Keratinocyte (primary cell): ENCODE results near the gene POLR2A. TPM values are rescaled to one million over a fixed set of nuclear protein-coding genes. Genes with fewer than 3 reads are reported as not detected.
A peak's percentile ranks its signal among the peaks of the same experiment; 100 is the strongest.

Source experiments
- DNase-seq: peaks from one replicate; pipeline ENCODE4 v3.0.0-alpha.2; 2011; ENCODE audit warnings: low read depth, missing footprints, low spot score
- FAIRE-seq: peaks from 2 replicates; lab custom pipeline; 2011; peaks lifted over from hg19 to GRCh38; lab: Jason Lieb, UNC
- H2AFZ ChIP-seq: 2 replicates; pipeline ENCODE4 v1.6.0; 2012; ENCODE audit warnings: low read length, control low read depth, inconsistent platforms; ENCODE audit not compliant: control insufficient read depth
- H3K27ac ChIP-seq: 2 replicates; pipeline ENCODE4 v1.5.1; 2011; ENCODE audit warnings: low read length; ENCODE audit not compliant: control insufficient read depth, insufficient read depth
- H3K27me3 ChIP-seq: 3 replicates; pipeline ENCODE4 v1.6.0; 2011; ENCODE audit warnings: low read length; ENCODE audit not compliant: control insufficient read depth, insufficient read depth; ENCODE audit errors: extremely low read depth
- H3K36me3 ChIP-seq, 2 experiments: 2 replicates in 1 of 2; 3 replicates in 1 of 2; pipeline ENCODE4 v1.5.1; 2011; ENCODE audit warnings: low read length in 2 of 2, mild to moderate bottlenecking in 1 of 2; ENCODE audit not compliant: control insufficient read depth in 2 of 2, insufficient read depth in 2 of 2; ENCODE audit errors: extremely low read depth in 1 of 2
- H3K4me1 ChIP-seq: 3 replicates; pipeline ENCODE4 v1.5.1; 2011; ENCODE audit warnings: low read length; ENCODE audit not compliant: control insufficient read depth, insufficient read depth; ENCODE audit errors: extremely low read depth
- H3K4me2 ChIP-seq: 3 replicates; pipeline ENCODE4 v1.6.0; 2011; ENCODE audit warnings: low read depth, low read length; ENCODE audit not compliant: control insufficient read depth, insufficient read depth; ENCODE audit errors: extremely low read depth
- H3K4me3 ChIP-seq, 3 experiments: fragments of 200-600 bp in 1 of 3; sonication (generic) in 1 of 3; 2 replicates in 2 of 3; 3 replicates in 1 of 3; pipeline ENCODE4 v1.5.1; 2011 to 2016; ENCODE audit warnings: low read length in 3 of 3, mild to moderate bottlenecking in 3 of 3, control low read depth in 2 of 3, inconsistent platforms in 1 of 3, low read depth in 1 of 3, mixed read lengths in 1 of 3, mixed run types in 1 of 3, moderate library complexity in 1 of 3; ENCODE audit not compliant: control insufficient read depth in 2 of 3, insufficient read depth in 2 of 3; ENCODE audit errors: extremely low read depth in 1 of 3
- H3K79me2 ChIP-seq: 2 replicates; pipeline ENCODE4 v1.6.0; 2012; ENCODE audit warnings: low read length; ENCODE audit not compliant: control insufficient read depth, insufficient read depth
- H3K9ac ChIP-seq: 3 replicates; pipeline ENCODE4 v1.6.0; 2011; ENCODE audit warnings: low read length; ENCODE audit not compliant: control insufficient read depth, insufficient read depth; ENCODE audit errors: extremely low read depth
- H3K9me1 ChIP-seq: 3 replicates; pipeline ENCODE4 v1.6.0; 2011; ENCODE audit warnings: low read length; ENCODE audit not compliant: control insufficient read depth, insufficient read depth; ENCODE audit errors: extremely low read depth
- H3K9me3 ChIP-seq: 2 replicates; pipeline ENCODE4 v1.5.1; 2012; ENCODE audit warnings: low read depth, low read length; ENCODE audit not compliant: control insufficient read depth
- H4K20me1 ChIP-seq: 3 replicates; pipeline ENCODE4 v1.6.0; 2011; ENCODE audit warnings: low read length; ENCODE audit not compliant: control insufficient read depth, insufficient read depth; ENCODE audit errors: extremely low read depth
- CTCF ChIP-seq, 3 experiments: IDR thresholded peaks in 1 of 3; conservative IDR thresholded peaks in 1 of 3; optimal IDR thresholded peaks in 1 of 3; 2 replicates in 2 of 3; 3 replicates in 1 of 3; pipeline versions ENCODE3 to v1.5.1; 2011; ENCODE audit warnings: low read length in 3 of 3, mild to moderate bottlenecking in 3 of 3, moderate library complexity in 2 of 3, control low read depth in 1 of 3, inconsistent platforms in 1 of 3; ENCODE audit not compliant: insufficient read depth in 2 of 3; ENCODE audit errors: extremely low read depth in 1 of 3
- EZH2 ChIP-seq: IDR thresholded peaks from one replicate; pipeline ENCODE4 v1.6.1; 2012; ENCODE audit warnings: inconsistent platforms, mild to moderate bottlenecking, low read length, moderate library complexity
- dilution Hi-C: fragments of 300-500 bp; cut with MboI; formaldehyde crosslinking; loops from one replicate; pipeline ENCODE4 v1.7.0; 2020; ENCODE audit warnings: low sequenced_read_pairs; ENCODE audit not compliant: extremely low pct_ligation_motif_present
- polyA plus RNA-seq, 5 experiments: library from polyadenylated mRNA; depleted of rRNA in 3 of 5; stranded (reverse) in 3 of 5; stranded (forward) in 1 of 5; unstranded in 1 of 5; fragments of >200 nt; gene quantifications; 1 replicate in 1 of 5; 2 replicates in 3 of 5; 3 replicates in 1 of 5; pipeline versions ENCODE4 v1.2.1 to v1.2.3, GENCODE V29; 2011 to 2012; ENCODE audit warnings: missing spikeins in 2 of 5, low read depth in 1 of 5, low replicate concordance in 1 of 5

The POLR2A gene
- polyA plus RNA-seq, 1 donor (not counting 4 experiments of a cell fraction or from before 2014, with no cell fraction given) = 17.5 TPM

- FAIRE-seq = no peak
- Histone ChIP-seq H3K9me1 (no peaks in the 10 kb centered on the region), H3K4me1 (peaks cover 4% of the 10 kb centered on the region), H3K27ac (no peak overlapping the region), H3K9me3 (no peaks in the 10 kb centered on the region), H3K4me2 (no peak overlapping the region), H3K27me3 (no peaks in the 10 kb centered on the region), H3K36me3 (peaks cover 29 to 33% of the 10 kb centered on the region in 2 experiments), H3K4me3 (no peak overlapping the region), H3K9ac (no peak overlapping the region), H3K79me2 (no peaks in the 10 kb centered on the region), H4K20me1 (no peaks in the 10 kb centered on the region), H2AFZ (no peak overlapping the region)
- dilution Hi-C loops = no loop called here
- TF ChIP-seq CTCF (optimal IDR thresholded peaks at IDR 0.05 in 1 of 3, IDR thresholded peaks at IDR 0.05 in 1 of 3, conservative IDR thresholded peaks at IDR 0.05 in 1 of 3; ENCODE audit: extremely low read depth in 1 of 3, insufficient read depth in 2 of 3, low read length in 3 of 3) (no peak), EZH2 (no peak)
- no peak for DNase-seq
Measured at GRCh38 chr17:7515911-7516610, 31.9 kb downstream of the POLR2A start.

DNA sequence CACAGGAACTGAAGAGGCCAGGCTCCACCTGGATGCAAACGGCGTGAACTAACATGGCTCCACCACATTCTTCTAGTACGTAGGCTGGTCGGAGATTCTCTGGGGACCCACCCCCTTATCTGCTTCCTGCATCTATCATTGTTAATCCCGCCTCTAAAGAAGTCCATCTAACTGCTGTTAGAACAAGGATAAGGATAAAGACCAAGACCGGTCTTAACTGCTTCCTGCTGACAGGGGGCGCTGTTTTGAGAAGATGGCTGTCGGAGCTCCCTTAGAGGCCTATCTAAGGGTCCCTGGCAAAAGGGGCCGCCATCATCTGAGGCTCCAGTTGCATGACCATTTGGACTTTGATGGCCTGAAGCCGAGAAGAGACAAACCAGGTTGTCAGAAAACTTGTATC, 38.9 kb downstream of the POLR2A start:
- Histone ChIP-seq H3K9ac (no peak overlapping the region), H2AFZ (no peak overlapping the region), H3K9me1 (no peaks in the 10 kb centered on the region), H3K4me3 (no peak overlapping the region), H3K36me3 (no peaks in the 10 kb centered on the region), H3K79me2 (no peaks in the 10 kb centered on the region), H3K9me3 (no peaks in the 10 kb centered on the region), H3K27ac (no peak overlapping the region), H3K27me3 (no peaks in the 10 kb centered on the region), H3K4me1 (peaks cover 4% of the 10 kb centered on the region), H4K20me1 (no peaks in the 10 kb centered on the region), H3K4me2 (no peak overlapping the region)
- DNase-seq = no peak
- TF ChIP-seq CTCF (optimal IDR thresholded peaks at IDR 0.05 in 1 of 3, IDR thresholded peaks at IDR 0.05 in 1 of 3, conservative IDR thresholded peaks at IDR 0.05 in 1 of 3; ENCODE audit: extremely low read depth in 1 of 3, insufficient read depth in 2 of 3, low read length in 3 of 3) (peak; percentile 27 to 48 (median 38)), EZH2 (no peak)
- FAIRE-seq = no peak
- dilution Hi-C loops = no loop called here
